ENCODE results near the gene AOAH.

DNA sequence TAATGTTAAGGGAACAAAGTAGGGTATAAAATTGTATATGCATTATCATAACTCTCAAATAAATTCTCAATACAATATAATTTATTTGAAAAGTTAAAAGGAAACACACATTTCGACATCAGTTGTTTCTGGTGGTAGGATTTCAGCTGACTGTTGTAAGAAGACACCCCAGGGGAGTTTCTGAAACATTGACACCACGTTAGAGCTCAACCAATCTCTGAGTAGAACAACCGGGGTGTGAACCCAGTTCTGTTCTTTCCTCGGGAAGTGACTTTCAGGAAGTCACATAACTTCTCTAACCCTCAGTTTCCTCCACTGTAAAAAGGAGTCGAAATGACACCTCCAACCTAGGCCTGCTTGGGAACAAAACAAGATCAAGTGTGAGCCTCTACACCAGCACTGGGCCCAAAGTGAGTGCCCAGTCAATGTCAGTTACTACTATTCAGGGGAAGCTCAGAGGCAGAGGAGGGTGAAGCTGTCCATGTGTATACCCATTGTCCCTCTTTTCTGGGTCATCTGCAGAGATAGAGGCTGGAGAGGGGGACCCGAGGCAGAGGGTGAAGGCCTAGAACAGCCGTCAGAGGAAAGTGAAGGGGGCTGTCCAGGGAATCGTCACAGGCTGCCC, 67.1 kb downstream of the AOAH start:
- TF ChIP-seq, protein P1, sequence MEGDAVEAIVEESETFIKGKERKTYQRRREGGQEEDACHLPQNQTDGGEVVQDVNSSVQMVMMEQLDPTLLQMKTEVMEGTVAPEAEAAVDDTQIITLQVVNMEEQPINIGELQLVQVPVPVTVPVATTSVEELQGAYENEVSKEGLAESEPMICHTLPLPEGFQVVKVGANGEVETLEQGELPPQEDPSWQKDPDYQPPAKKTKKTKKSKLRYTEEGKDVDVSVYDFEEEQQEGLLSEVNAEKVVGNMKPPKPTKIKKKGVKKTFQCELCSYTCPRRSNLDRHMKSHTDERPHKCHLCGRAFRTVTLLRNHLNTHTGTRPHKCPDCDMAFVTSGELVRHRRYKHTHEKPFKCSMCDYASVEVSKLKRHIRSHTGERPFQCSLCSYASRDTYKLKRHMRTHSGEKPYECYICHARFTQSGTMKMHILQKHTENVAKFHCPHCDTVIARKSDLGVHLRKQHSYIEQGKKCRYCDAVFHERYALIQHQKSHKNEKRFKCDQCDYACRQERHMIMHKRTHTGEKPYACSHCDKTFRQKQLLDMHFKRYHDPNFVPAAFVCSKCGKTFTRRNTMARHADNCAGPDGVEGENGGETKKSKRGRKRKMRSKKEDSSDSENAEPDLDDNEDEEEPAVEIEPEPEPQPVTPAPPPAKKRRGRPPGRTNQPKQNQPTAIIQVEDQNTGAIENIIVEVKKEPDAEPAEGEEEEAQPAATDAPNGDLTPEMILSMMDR (IDR thresholded peaks at IDR 0.05): no peak
- TF ChIP-seq POLR2A (IDR thresholded peaks at IDR 0.05): no peak

Measured in esophagus squamous epithelium (tissue), 4 donors.